ENCODE data around the gene MYO1B. TPM values are rescaled to one million over a fixed set of nuclear protein-coding genes. Genes with fewer than 3 reads are reported as not detected.

The MYO1B gene
- total and polyA plus RNA-seq, 2 of the 4 experiments (the other 2 are of a cell fraction): 57.2 to 116 TPM

GRCh38 chr2:191299866-191300265 lies 54.7 kb downstream of the MYO1B start:
- no peak overlapping the region for H2BK120ac ChIP-seq (ENCODE audit: low read depth, low read length)
- H2AK9ac ChIP-seq (replicated peaks; ENCODE audit: low read depth, low read length, poor library complexity): no peak overlapping the region
- peak overlapping the region; percentile 32 for H2BK5ac ChIP-seq (ENCODE audit: low read depth, low read length, poor library complexity, severe bottlenecking)
- H2BK15ac ChIP-seq (ENCODE audit: low read depth, low read length): no peak overlapping the region
- no CpG with 5 or more reads among the region's 1 CpG for WGBS, 2 experiments (ENCODE audit: extremely low coverage in 2 of 2, insufficient read length in 1 of 2)
- in situ Hi-C loops (cut with MboI; ENCODE audit: low sequenced_read_pairs): no loop called here
- POLR2A ChIA-PET (ENCODE audit: unreplicated experiment): no interaction called here
- no peak overlapping the region for H3K9ac ChIP-seq (ENCODE audit: low read depth, low read length)
- no peak overlapping the region for H3K4me2 ChIP-seq (ENCODE audit: low read depth, low read length)
- H3K9me1 ChIP-seq (ENCODE audit: insufficient read depth, low read length): peaks cover 18% of the 10 kb centered on the region
- no peaks in the 10 kb centered on the region for H3K9me3 ChIP-seq (ENCODE audit: control insufficient read depth, insufficient read depth, low read length)
- no peak overlapping the region; a peak in 1 of 4 replicates for H4K8ac ChIP-seq (ENCODE audit: low read depth in 2 of 2, low read length in 2 of 2)
- H3K27me3 ChIP-seq (ENCODE audit: control insufficient read depth, insufficient read depth, low read length): no peaks in the 10 kb centered on the region
- H2AK5ac ChIP-seq (ENCODE audit: low read depth, low read length): no peak overlapping the region
- dilution Hi-C loops (cut with HindIII; ENCODE audit: low sequenced_read_pairs, unreplicated experiment): no loop called here
- peak overlapping the region; percentile 38; the same call in 1 of the 2 replicates for H3K18ac ChIP-seq (ENCODE audit: low read depth, low read length)
- BruUV-seq (replicated peaks): no TSS peak
- no peak overlapping the region for H3K27ac ChIP-seq (ENCODE audit: insufficient read depth, low read length)
- H3K4ac ChIP-seq (ENCODE audit: low read depth, low read length): no peak overlapping the region
- intact Hi-C loops (cut with micrococcal nuclease): loop anchor here (1.0 to 5.0 kb wide), 6 partner anchors 38 to 201 kb away; no protein-coding TSS in a partner anchor
- H3K23ac ChIP-seq (ENCODE audit: low read depth, low read length): peak overlapping the region; percentile 50; the same call in 1 of the 2 replicates
- no peak for TF ChIP-seq CTCF (conservative IDR thresholded peaks at IDR 0.05; ENCODE audit: low read depth, low read length)
- CTCF ChIA-PET: interaction anchor here (0.6 to 0.8 kb wide), 3 partner anchors 17 to 202 kb away, joined by 3 to 5 read pairs (median 3); no protein-coding TSS in a partner anchor
- peak overlapping the region; percentile 11; the same call in 1 of the 2 replicates for H4K5ac ChIP-seq (ENCODE audit: low read depth, low read length)
- no peak overlapping the region for H3K56ac ChIP-seq (ENCODE audit: extremely low read depth, insufficient read depth, low read length)
- H3K14ac ChIP-seq (replicated peaks; ENCODE audit: low read depth, low read length): no peak overlapping the region
- no peak overlapping the region for H2AFZ ChIP-seq (replicated peaks; ENCODE audit: low read length, poor library complexity)
- DNase-seq (no peak), ATAC-seq (ENCODE audit: low read depth) (no peak)
- H4K20me1 ChIP-seq (ENCODE audit: insufficient read depth, low read length): peaks cover 12% of the 10 kb centered on the region
- peaks cover 9% of the 10 kb centered on the region for H3K36me3 ChIP-seq (ENCODE audit: control insufficient read depth, insufficient read depth, low read length)
- H3K79me1 ChIP-seq (ENCODE audit: low read depth in 1 of 2, low read length in 2 of 2): peaks cover 39 to 75% of the 10 kb centered on the region in 2 experiments
- H4K91ac ChIP-seq (ENCODE audit: insufficient read depth, low read depth, low read length): no peak overlapping the region
- no peak overlapping the region for H3K4me3 ChIP-seq (ENCODE audit: insufficient read depth, low read depth, low read length)
- no peak overlapping the region for H2BK20ac ChIP-seq (ENCODE audit: low read depth, low read length)
- peaks cover 34% of the 10 kb centered on the region for H3K4me1 ChIP-seq (ENCODE audit: control insufficient read depth, insufficient read depth, low read length)

Measured in IMR-90 (cell line).